GM18867 (cell line): ENCODE results near the gene WNT4.
A peak's percentile ranks its signal among the peaks of the same experiment; 100 is the strongest.

Source experiments
- ATAC-seq: cut with Tn5 transposase; IDR thresholded peaks from one replicate; pipeline ENCODE4 v1.9.1; 2021; ENCODE audit warnings: mild to moderate bottlenecking, moderate library complexity; ENCODE audit not compliant: unreplicated experiment

The WNT4 gene

DNA sequence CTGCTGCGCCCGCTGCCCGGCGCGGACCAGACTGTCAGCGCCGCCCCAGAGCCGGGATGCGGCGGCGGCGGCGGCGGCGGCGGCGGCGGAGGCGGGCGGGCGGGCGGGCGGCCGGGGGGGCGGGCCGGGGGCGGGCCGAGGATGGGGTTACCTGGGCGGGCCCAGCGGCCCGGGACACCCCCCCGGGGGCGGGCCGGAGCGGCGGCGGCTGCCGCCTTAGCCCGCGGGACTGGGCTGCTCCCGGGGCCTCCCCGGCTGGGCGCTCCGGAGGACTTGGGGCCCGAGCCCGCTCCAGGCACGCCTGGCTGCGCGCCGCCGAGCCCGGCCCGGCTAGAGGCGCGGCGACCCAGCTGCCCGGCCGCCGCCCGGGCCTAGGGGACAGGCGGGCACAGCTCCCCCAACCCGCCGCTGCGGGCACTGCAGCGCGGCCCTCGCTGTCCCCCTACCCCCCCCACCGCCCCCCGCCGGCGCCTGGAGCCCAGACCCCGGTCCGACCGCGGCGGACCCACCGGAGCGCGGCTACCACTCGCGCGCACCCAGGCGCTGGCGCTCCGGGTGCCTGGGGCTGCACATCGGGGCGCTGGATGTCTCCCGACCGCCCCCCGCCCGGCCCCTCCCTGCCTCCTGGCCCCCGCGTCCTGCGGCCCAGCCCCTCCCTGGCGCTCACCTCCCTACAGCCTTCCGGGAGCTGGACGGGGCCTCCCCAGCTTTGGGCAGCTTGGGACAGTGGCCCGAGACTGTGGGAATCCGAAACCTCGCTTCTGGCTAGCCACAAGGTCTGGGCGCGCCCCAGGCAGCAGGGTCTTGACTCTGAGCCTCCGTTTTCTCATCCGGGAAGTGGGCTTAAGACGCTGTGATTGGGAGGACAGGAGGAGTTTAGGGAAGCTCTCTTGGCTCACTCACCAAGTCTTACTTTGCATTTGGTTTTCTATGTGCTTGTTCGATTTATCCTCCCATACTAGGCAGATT, at the start of gene WNT4:
TSS of gene WNT4 (minus strand) at position 33 of the 969 bp plus-strand sequence. CDS start 175 bp downstream, outside the sequence.
- peak; percentile 53 for ATAC-seq

GRCh38 chr1:22190731-22191130, 47.8 kb upstream of the WNT4 start:
- ATAC-seq, result no peak

GRCh38 chr1:22190251-22190650, 47.4 kb upstream of the WNT4 start:
- ATAC-seq, result no peak

DNA sequence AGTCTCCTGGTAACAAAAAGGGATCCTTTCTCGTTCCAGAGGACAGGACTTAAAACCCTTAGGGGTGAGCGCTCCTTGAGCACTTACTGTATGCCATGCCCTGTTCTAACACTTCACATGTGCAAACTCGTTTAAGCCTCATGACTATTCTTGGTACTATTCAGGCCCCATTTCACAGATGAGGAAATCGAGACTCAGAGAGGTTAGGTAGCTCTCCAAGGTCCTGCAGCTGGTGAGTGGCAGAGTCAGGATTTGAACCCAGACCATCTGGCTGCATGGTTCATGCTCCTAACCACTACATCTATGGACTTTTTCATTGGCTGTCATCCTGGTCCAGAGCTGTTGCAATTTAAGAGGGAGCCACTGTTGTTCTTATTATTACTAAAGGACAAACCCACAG, 46.7 kb upstream of the WNT4 start:
- ATAC-seq, result no peak

GRCh38 chr1:22188914-22189313, 46.0 kb upstream of the WNT4 start:
- ATAC-seq, result no peak

GRCh38 chr1:22188436-22188835, 45.5 kb upstream of the WNT4 start:
- no peak for ATAC-seq

GRCh38 chr1:22186311-22186710, 43.4 kb upstream of the WNT4 start:
- no peak for ATAC-seq

DNA sequence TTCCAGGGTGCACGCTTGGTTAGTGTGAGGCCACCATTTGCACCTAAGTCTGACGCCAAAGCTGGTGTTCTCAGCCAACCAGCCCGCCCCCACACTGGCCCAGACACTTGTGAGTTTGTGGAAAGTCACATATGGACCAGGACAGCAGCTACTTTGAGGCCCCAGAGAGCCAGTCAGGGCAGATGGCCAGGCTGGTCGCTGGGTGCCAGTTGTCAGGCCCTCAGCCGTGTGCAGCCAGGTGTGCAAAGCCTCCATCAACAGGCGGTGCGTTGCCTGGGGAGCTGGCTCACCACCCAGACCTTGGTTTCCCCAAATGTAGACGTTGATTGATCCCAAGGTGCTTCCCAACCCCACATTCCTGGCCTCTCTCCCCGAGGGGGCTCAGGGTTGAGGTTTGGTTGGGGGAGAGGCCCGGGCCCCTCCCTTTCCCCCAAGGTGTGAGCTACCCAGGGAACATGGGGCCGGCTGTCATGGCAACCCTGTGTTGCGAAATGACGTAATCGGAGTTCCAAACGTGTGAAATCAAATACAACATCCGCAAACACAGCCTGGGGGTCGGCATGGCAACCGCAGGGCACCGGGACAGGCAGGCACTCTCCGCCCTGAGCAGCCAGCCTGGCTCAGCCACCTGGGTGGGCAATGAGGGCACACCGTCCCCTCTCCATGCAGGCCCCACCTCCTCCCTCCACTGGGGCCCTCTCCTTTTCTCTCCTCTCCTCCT, 42.2 kb upstream of the WNT4 start:
- ATAC-seq, result no peak

DNA sequence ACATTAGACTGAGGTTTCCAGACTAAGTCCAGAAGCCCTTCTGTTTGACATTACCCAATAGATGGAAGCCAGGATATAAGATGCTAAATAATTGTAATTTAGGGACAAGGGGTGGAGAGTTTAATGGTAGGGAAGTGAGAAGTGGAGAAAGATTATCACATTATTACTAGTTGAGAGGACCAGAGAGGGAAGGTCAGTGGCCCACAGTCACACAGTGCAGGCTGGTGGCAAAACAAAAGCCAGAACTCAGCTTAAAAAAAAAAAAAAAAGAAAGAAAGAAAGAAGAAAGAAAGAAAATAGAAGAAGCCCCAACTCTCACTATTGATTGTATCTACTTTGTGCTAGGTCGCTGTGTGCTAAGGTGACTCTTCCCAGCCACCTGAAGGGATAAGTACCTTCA, 41.6 kb upstream of the WNT4 start:
- no peak for ATAC-seq

- ATAC-seq, result no peak
Measured at GRCh38 chr1:22182715-22183114, 39.8 kb upstream of the WNT4 start.

DNA sequence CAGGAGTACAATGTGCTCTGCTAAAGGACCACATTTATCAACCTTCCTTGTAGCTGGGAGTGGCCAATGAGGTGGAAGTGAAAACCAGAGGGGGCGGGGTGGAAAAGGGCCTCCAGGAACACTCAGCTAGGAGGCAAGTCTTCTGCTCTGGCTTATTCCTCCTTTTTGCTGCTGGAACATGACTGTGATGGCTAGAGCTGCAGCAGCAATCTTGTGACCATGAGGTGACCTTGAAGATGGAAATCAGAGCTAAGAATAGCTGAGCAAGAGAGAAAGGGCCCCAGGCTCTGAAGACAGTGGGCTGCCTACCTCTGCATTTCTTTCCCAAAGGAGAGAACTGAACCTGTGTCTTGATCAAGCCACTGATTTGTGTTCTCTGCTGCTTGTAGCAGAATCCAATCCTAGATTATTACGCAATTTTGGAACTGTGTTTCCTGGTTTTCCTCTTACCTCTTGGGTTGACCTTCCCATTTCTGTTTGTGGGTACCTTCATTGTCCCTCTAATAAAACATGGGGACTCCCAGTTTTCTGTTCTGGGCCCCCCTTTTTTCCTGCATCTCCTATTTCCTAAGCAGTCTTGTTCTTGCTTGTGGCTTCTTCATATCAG, 36.4 kb upstream of the WNT4 start:
- ATAC-seq, result no peak

- no peak for ATAC-seq
Measured at GRCh38 chr1:22177354-22178003, 34.6 kb upstream of the WNT4 start.

DNA sequence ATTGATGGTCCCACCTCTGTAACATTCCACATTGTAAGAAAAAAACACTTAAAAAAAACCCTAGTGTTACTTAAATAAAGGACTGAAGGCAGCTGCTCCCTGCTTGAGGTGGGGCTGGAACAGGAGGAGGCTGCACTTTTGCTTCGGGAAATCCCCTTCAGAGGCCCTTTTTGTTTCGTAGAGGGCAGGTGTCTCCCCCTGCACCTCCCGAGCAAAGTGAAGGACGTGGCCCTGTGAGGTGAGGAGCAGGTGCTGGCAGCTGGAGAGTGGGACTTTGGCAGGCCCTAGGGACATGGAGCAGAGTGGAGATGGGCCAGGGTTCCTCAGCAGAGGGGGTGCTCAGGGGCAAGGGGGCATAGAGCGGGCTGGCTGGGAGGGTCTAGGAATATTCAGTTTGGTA, 33.4 kb upstream of the WNT4 start:
- ATAC-seq, result no peak

GRCh38 chr1:22174446-22175220, 31.7 kb upstream of the WNT4 start:
- ATAC-seq, result no peak

DNA sequence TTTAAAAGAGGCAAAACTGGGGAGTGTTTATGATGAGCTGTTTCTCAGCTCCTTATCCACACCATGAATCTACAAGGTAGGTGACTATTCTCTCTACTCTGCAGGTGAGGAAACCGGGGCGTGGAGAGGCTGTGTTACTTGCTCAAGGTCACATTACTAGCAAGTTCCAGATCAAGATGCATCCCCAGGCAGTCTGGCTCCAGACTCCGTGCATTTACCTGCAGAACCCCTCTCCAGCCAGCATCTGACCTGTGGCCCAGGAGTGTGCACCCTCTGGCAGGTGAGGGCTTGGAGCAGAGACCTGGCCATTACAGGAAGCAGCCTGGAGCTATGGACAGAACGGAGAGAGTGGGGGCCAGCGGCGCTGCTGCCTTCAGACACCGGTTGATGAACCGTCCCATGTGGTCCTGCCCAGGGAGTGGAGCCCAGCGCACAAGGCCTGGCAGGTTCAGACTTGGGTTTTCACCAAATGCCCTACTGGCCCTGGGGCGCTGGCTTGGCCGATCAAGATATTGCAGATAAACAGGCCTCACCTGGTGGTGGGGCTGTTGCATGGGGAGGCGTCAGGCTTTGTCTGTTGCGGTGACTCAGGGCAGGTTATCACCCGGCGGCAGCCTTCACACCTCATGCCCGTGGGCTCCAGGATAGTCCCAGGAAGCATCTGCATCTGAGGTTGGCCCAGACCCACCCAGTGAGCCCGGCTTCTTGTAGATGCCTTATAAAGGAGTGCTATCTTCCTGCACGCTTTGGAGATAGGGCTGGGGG, 29.2 kb upstream of the WNT4 start:
- ATAC-seq, result no peak

GRCh38 chr1:22169816-22170215, 26.9 kb upstream of the WNT4 start:
- ATAC-seq, result no peak

GRCh38 chr1:22168412-22168973, 25.6 kb upstream of the WNT4 start:
- no peak for ATAC-seq

- ATAC-seq, result no peak
Measured at GRCh38 chr1:22166439-22166838, 23.5 kb upstream of the WNT4 start.
